ENCODE results near the gene MED13L. TPM values are rescaled to one million over a fixed set of nuclear protein-coding genes. Genes with fewer than 3 reads are reported as not detected.

The MED13L gene
- total and polyA plus RNA-seq, 2 of the 8 experiments (the other 6 are each of a cell fraction or from before 2014, with no cell fraction given): 15.9 to 51.7 TPM

GRCh38 chr12:116276652-116277466, 634 bp downstream of the MED13L start (continued):
- TF ChIP-seq ATF2 (IDR thresholded peaks at IDR 0.05; ENCODE audit: low read length): no peak
- TF ChIP-seq TCF12 (IDR thresholded peaks at IDR 0.05; ENCODE audit: low read depth, low read length): no peak
- no peak for TF ChIP-seq KDM5A (IDR thresholded peaks at IDR 0.05; ENCODE audit: low read length)
- TF ChIP-seq TAF7 (optimal IDR thresholded peaks at IDR 0.05; ENCODE audit: borderline replicate concordance, low read depth, low read length): no peak
- TF ChIP-seq USF2 (IDR thresholded peaks at IDR 0.05; ENCODE audit: low read length): no peak
- TF ChIP-seq RXRA (IDR thresholded peaks at IDR 0.05; ENCODE audit: insufficient read depth, low read depth, low read length): no peak
- TF ChIP-seq, protein P1, sequence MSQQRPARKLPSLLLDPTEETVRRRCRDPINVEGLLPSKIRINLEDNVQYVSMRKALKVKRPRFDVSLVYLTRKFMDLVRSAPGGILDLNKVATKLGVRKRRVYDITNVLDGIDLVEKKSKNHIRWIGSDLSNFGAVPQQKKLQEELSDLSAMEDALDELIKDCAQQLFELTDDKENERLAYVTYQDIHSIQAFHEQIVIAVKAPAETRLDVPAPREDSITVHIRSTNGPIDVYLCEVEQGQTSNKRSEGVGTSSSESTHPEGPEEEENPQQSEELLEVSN (IDR thresholded peaks at IDR 0.05): 0 out of 2 replicates have a peak, but pooled peaks have one; percentile 37
- peak; percentile 85 for TF ChIP-seq ASH2L (IDR thresholded peaks at IDR 0.05; ENCODE audit: low read length)
- TF ChIP-seq RNF2 (IDR thresholded peaks at IDR 0.05; ENCODE audit: borderline replicate concordance, low read depth, low read length, missing control alignments, poor library complexity, severe bottlenecking): no peak
- TF ChIP-seq SUZ12 (IDR thresholded peaks at IDR 0.05; ENCODE audit: low read length): no peak
- no peak for TF ChIP-seq CTBP2 (IDR thresholded peaks at IDR 0.05; ENCODE audit: borderline replicate concordance, insufficient read depth, insufficient read length, low read length)
- TF ChIP-seq ZNF274 (IDR thresholded peaks at IDR 0.05; ENCODE audit: borderline replicate concordance, extremely low read depth, low read length): no peak
- TF ChIP-seq TEAD4 (IDR thresholded peaks at IDR 0.05; ENCODE audit: low read depth, low read length): no peak
- TF ChIP-seq SIX5 (IDR thresholded peaks at IDR 0.05; ENCODE audit: low read depth, low read length): no peak
- no peak for TF ChIP-seq NANOG (IDR thresholded peaks at IDR 0.05; ENCODE audit: insufficient read depth, low read depth, low read length, poor library complexity, severe bottlenecking)
- no peak for TF ChIP-seq CHD1 (IDR thresholded peaks at IDR 0.05; ENCODE audit: low read depth, low read length)
- peak; percentile 32 for TF ChIP-seq KDM4A (IDR thresholded peaks at IDR 0.05; ENCODE audit: low read depth, low read length, severe bottlenecking)
- TF ChIP-seq SIN3A (conservative IDR thresholded peaks at IDR 0.05 in 1 of 2, IDR thresholded peaks at IDR 0.05 in 1 of 2; ENCODE audit: low read depth in 1 of 2, low read length in 2 of 2): 0 out of 4 replicates have a peak, but pooled peaks have one; percentile 10 to 65
- TF ChIP-seq CEBPB (IDR thresholded peaks at IDR 0.05; ENCODE audit: low read depth, low read length): peak; percentile 69
